LoVo (cell line): ENCODE measurements around the gene GNG14.
A peak's percentile ranks its signal among the peaks of the same experiment; 100 is the strongest.
"Not testable (repeated sequence)": the region's sequence is repeated elsewhere in the genome, so short reads cannot be mapped to it uniquely, and the experiment has no call there.

ENCODE experiments used
- DNase-seq: peaks from one replicate; pipeline ENCODE4 v3.0.0-alpha.2; 2016; ENCODE audit warnings: low spot score

The GNG14 gene

GRCh38 chr19:12667731-12668302 is 20.0 kb upstream of the GNG14 start:
- no peak for DNase-seq

- no peak for DNase-seq
Measured at GRCh38 chr19:12668346-12668745, 19.5 kb upstream of the GNG14 start.

DNA sequence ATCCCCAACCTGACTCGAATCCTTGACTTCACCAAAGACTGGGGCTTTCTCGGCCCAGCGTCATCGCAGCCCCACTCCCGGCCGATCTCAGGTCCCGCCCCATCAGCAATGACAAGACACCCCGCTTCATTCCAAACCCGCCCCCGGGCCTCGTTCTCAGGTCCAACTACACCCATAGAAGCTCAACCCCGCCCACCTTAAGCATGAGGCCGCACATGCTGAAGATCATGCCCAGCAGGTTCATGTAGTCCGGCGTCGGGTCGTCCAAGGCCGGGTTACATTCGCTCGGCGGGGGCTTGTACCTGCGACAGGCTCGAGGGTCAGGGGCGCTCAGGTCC is 18.9 kb upstream of the GNG14 start:
- DNase-seq = peak; percentile 46

DNA sequence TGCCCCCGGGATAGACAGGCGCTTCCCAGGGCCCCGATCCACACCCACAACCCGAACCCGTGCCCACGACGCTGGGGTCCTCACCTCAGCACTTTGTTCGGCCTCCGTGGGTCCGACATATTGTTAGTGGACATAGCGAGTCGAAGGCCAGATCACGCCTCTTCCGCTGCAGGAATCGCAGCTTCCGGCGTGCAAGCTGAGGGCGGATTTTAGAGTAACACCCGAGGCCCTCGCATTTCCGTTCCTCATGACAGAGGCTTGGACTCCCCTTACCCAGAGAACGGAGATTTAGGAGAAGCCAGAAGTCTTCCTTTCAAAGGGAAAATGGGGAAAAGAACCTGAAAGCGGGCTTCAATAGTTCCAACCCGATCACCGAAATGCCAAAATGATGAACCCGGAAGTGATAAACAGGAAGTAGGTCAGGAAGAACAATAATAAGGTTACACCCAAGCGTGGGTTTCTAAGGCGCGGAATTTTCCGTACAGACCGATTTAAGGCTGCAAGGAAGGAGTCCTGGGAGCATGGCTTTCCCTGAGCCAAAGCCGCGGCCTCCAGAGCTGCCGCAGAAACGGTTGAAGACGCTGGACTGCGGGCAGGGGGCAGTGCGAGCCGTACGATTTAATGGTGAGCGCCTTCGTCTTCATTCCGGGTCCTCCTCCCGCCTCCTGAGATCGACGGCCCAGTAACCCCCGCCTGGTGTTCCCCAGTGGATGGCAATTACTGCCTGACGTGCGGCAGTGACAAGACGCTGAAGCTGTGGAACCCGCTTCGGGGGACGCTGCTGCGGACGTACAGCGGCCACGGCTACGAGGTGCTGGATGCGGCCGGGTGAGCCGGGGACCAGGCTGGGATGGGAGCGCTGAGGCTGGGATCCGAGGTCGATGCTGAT is 18.3 kb upstream of the GNG14 start:
- DNase-seq = peak; percentile 83

GRCh38 chr19:12670159-12670928 is 17.5 kb upstream of the GNG14 start:
- DNase-seq = no peak

- no peak for DNase-seq
Measured at GRCh38 chr19:12672744-12673143, 15.1 kb upstream of the GNG14 start.

- DNase-seq = no peak
Measured at GRCh38 chr19:12675399-12675798, 12.4 kb upstream of the GNG14 start.

- DNase-seq = no peak
Measured at GRCh38 chr19:12675940-12676339, 11.9 kb upstream of the GNG14 start.

- DNase-seq = peak; percentile 72
Measured at GRCh38 chr19:12676384-12676792, 11.4 kb upstream of the GNG14 start.

DNA sequence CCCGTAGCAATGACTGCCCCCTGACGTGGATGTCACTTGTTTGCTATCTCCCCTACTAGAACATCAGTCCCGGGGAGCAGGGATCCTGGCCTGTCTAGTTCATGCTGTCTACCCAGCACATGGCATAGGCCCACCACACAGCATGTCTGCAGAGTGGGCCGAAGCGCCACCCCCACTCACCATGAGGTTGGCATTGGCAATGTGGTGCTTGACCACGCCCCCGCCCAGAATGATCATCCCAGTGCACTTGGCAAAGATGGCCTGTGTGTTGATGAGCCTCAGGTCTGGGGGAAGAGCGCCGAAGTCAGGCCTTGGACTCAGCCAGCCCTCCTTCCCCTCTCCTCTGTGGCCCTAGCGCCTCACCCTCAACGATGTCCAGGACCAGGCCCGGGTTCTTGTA is 10.9 kb upstream of the GNG14 start:
- DNase-seq = no peak

DNA sequence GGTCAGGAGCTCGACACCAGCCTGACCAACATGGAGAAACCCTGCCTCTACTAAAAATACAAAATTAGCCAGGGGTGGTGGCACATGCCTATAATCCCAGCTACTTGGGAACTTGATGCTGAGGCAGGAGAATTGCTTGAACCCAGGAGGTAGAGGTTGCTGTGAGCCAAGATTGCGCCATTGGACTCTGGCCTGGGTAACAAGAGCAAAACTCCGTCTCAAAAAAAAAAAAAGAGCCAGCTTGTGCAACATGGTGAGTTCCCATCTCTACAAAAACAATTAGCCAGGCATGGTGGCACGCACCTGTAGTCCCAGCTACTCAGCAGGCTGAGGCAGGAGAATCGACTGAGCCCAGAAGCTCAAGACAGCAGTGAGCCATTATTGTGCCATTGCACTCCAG is 9.8 kb upstream of the GNG14 start:
- DNase-seq = not testable (repeated sequence)

DNA sequence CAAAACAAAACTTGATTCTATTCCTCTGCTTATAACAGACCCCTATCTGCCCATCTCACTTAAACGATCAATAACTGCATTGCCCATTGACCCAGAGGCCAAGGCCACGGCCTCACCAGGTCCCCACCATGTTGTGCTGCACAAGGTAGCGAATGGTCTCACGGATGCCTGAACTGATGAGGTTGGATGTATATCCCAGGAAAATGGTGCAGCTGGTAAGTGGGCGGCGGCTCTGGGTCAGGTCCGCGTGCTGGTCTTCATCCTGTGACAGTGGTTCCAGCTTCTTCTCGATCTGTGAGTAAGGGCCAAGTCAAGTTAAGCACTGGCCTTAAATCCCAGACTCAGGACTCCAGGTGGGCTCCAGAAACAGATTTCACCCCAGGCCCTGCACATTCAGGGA is 7.8 kb upstream of the GNG14 start:
- no peak for DNase-seq

GRCh38 chr19:12681074-12681987 is 6.5 kb upstream of the GNG14 start, which contains the start of gene DHPS:
Gene DHPS (minus strand): TSS chr19:12681880. CDS start chr19:12681766, 114 bp downstream.
- peak; percentile 95 for DNase-seq

DNA sequence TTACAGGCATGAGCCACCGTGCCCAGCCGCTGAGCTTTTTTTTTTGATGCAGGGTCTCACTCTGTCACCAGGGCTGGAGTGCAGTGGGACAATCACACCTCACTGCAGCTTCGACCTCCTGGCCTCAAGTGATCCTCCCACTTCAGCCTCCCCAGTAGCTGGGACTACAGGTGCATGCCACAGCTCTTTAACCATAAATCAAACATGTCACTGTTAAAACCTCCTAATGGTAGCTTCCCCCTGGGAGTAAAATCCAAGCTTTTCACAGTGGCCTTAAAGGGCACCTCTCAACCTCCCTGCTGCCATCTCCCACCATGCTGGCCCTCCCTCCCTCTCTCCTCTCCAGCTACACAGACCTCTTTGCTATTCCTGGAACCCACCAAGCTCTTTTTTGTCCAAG is 2.0 kb upstream of the GNG14 start:
- no peak for DNase-seq

DNA sequence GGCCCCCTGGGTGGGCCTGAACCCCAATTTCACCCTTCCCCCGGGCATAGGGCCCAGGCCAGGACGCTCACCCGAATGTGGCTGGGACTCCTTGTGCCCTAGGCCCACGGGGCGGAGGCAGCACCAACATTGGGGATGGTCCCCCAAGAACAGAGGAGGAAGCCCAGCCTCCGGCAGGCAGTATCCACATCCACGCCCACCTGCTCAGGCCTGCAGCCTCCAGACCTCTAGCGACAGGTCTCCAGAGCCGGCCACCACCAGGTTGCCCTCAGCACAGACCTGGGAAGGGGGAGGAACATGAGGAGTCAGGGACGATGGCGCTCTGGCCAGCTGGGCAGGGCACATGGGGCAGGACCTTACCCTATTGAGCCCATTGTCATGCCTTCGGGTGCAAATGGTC is 1.2 kb downstream of the GNG14 start:
- no peak for DNase-seq

- no peak for DNase-seq
Measured at GRCh38 chr19:12689581-12690216, 1.9 kb downstream of the GNG14 start.

DNA sequence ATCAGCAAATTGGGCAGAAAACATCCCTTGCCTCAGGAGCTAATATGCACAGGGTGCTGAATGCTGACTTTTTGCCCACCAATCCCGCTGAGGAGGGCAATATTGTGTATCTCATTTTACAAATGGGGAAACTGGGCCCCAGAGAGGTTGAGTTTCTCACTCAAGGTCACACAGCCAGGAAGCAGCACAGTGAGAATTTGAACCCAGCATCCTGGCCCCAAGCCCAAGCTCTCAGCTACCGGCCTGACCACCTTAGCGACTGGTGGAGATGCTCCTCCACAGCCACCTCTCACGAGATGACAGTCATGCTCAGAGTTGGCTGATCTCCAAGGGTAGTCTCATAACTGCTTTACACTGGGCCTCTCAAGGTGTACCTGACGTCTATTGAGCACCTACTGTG is 5.2 kb downstream of the GNG14 start:
- no peak for DNase-seq

DNA sequence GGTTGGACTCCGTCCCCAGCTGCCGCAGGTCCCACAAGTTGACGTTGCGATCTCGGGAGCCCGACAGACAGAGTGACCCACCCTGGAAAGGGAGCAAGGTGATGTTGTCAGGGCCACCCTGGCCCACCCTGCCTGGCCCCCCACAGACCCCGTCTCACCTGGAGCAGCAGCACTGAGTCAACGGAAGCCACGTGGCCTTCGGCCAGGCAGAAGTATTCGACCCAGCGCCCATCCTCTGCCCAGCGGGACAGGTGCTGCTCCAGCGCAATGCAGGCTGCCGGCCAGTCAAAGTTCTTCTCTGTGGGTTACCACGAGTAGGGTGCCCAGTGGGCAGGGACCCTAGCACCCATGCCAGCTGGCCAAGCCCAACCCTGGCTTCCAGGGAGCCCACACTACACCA is 6.8 kb downstream of the GNG14 start:
- no peak for DNase-seq

GRCh38 chr19:12695096-12695495 is 7.3 kb downstream of the GNG14 start:
- DNase-seq = no peak

GRCh38 chr19:12695514-12695913 is 7.7 kb downstream of the GNG14 start:
- DNase-seq = no peak

DNA sequence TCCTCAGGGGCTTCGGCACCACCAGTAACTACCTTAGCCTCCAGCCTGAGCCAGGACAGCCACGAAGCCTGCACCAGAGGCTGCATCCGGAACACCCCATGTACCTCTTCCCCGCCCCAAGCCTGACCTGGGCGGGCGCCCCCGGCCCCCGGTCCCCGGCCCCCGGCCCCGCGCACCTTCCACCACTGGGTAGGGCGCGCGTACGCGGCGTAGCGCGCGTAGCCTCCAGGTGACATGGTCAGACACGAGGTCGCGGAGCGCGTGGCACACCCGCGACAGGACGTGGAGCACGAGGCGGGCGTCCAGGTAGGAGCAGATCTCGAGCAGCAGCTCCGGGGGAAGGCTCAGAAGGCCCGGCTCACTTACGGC is 8.2 kb downstream of the GNG14 start:
- DNase-seq = no peak
